HPDE6-E6E7 (cell line): ENCODE results near the gene SSRP1.

ENCODE experiments used
- DNase-seq: peaks from one replicate; pipeline ENCODE4 v3.0.0; 2011; ENCODE audit warnings: missing footprints; ENCODE audit errors: extremely low spot score

The SSRP1 gene

GRCh38 chr11:57314221-57314973 lies 21.3 kb downstream of the SSRP1 start:
- DNase-seq: no peak

GRCh38 chr11:57313788-57314135 lies 21.9 kb downstream of the SSRP1 start:
- no peak for DNase-seq

GRCh38 chr11:57313071-57313787 lies 22.5 kb downstream of the SSRP1 start:
- DNase-seq: no peak

- no peak for DNase-seq
Measured at GRCh38 chr11:57312511-57313021, 23.1 kb downstream of the SSRP1 start.

- DNase-seq: peak; percentile 98
Measured at GRCh38 chr11:57311109-57311936, 24.4 kb downstream of the SSRP1 start.

GRCh38 chr11:57310630-57311086 lies 25.0 kb downstream of the SSRP1 start:
- no peak for DNase-seq

GRCh38 chr11:57310091-57310490 lies 25.6 kb downstream of the SSRP1 start:
- no peak for DNase-seq

GRCh38 chr11:57309106-57310059 lies 26.3 kb downstream of the SSRP1 start:
- no peak for DNase-seq

- no peak for DNase-seq
Measured at GRCh38 chr11:57308426-57309060, 27.1 kb downstream of the SSRP1 start.

GRCh38 chr11:57307666-57308270 lies 27.9 kb downstream of the SSRP1 start:
- no peak for DNase-seq

GRCh38 chr11:57306940-57307565 lies 28.6 kb downstream of the SSRP1 start:
- DNase-seq: no peak

GRCh38 chr11:57306161-57306876 lies 29.4 kb downstream of the SSRP1 start:
- no peak for DNase-seq

GRCh38 chr11:57305523-57305922 lies 30.2 kb downstream of the SSRP1 start:
- DNase-seq: no peak

GRCh38 chr11:57303990-57304579 lies 31.6 kb downstream of the SSRP1 start:
- DNase-seq: peak; percentile 52

GRCh38 chr11:57303280-57303989 lies 32.3 kb downstream of the SSRP1 start:
- DNase-seq: no peak

- DNase-seq: no peak
Measured at GRCh38 chr11:57302489-57302888, 33.2 kb downstream of the SSRP1 start.

- DNase-seq: no peak
Measured at GRCh38 chr11:57301711-57302423, 33.8 kb downstream of the SSRP1 start.
